Adipocyte (in vitro differentiated cells): Measurements from ENCODE around the gene SLC38A4.

Experiments
- DNase-seq: peaks from one replicate; pipeline ENCODE4 v3.0.0-alpha.2; 2015; ENCODE audit warnings: low read depth
- H3K27me3 ChIP-seq: replicated peaks from 2 replicates; pipeline ENCODE4 v1.7.0; 2013; ENCODE audit warnings: mild to moderate bottlenecking, low read length, moderate library complexity; ENCODE audit not compliant: control insufficient read depth, insufficient read depth
- H3K36me3 ChIP-seq: 2 replicates; pipeline ENCODE4 v1.7.0; 2013; ENCODE audit warnings: low read length, mild to moderate bottlenecking, moderate library complexity; ENCODE audit not compliant: control insufficient read depth, insufficient read depth, severe bottlenecking
- H3K4me1 ChIP-seq: 2 replicates; pipeline ENCODE4 v1.7.0; 2013; ENCODE audit warnings: mild to moderate bottlenecking, low read length, moderate library complexity; ENCODE audit not compliant: control insufficient read depth, insufficient read depth
- H3K4me3 ChIP-seq: 2 replicates; pipeline ENCODE4 v1.7.0; 2013; ENCODE audit warnings: mild to moderate bottlenecking, low read length, moderate library complexity
- H3K9ac ChIP-seq: 2 replicates; pipeline ENCODE4 v1.7.0; 2013; ENCODE audit warnings: mild to moderate bottlenecking, low read length, moderate library complexity
- H3K9me3 ChIP-seq: 2 replicates; pipeline ENCODE4 v1.7.0; 2013; ENCODE audit warnings: mild to moderate bottlenecking, low read length, moderate library complexity; ENCODE audit not compliant: control insufficient read depth

SLC38A4 gene

DNA sequence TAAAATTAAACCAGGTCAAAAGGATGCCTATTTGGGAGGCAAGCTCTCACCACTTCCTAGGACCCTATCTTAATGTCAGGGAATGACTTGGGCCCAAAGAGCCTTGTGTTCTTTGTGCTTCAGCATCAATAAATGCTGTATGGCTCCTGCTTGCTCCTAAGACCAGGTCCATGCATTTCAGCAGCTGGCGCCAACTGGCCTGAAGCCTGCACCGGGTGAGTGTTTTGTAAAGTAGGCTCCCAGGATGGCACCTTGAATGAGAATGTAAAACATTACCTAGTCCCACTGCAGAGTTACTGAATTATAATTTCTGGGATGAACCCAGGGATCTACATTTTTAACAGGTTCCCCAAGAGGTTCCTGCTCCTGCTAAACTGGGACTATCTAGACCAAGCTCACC, 16.1 kb upstream of the SLC38A4 start:
- Histone ChIP-seq H3K9ac (no peak overlapping the region), H3K9me3 (no peaks in the 10 kb centered on the region), H3K27me3 (no peaks in the 10 kb centered on the region), H3K36me3 (no peaks in the 10 kb centered on the region), H3K4me1 (peaks cover 17% of the 10 kb centered on the region), H3K4me3 (no peak overlapping the region)
- no peak for DNase-seq

DNA sequence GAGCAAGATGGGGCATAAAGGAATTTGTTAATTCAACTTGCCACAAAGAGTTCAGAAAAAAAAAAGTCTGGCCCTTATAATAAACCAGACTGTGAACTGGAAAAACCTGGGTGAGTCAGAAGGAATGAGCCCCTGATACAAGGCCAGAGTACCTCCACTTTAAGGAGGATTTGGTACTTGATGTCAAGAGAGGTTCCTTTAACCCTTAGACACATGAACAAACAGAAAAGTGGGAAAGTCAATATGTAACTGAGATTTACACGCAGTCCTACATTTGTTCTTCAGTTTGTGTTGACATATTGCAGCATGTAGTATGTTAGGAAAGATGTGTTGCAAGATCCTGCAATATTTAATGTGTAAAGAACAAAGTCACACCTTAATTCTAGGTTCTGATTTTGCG, 14.2 kb upstream of the SLC38A4 start:
- Histone ChIP-seq H3K4me1 (peaks cover 17% of the 10 kb centered on the region), H3K4me3 (no peak overlapping the region), H3K36me3 (no peaks in the 10 kb centered on the region), H3K9me3 (no peaks in the 10 kb centered on the region), H3K27me3 (no peaks in the 10 kb centered on the region), H3K9ac (no peak overlapping the region)
- no peak for DNase-seq

DNA sequence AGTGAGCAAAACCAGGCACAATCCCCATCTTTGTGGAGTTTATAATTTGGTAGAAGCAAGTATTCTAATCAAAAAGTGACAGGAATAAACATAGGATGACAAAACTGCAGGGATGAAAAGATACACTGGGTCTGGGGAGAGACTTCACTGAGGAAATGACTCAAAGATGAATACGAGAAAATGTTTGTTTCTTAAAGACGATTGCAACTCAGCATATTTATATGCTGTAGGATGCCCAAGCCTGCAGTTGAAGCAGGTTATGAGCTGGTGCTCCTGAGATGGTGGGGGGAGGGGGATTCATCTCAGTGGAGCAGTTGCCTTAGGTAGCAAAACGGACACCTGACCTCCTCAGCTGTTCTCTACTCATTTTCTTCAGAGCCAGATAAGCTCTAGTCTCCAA, 13.4 kb upstream of the SLC38A4 start:
- H3K9ac ChIP-seq = no peak overlapping the region
- no peak for DNase-seq
- peaks cover 14% of the 10 kb centered on the region for H3K4me1 ChIP-seq
- no peaks in the 10 kb centered on the region for H3K9me3 ChIP-seq
- H3K36me3 ChIP-seq = no peaks in the 10 kb centered on the region
- H3K27me3 ChIP-seq = no peaks in the 10 kb centered on the region
- H3K4me3 ChIP-seq = no peak overlapping the region

DNA sequence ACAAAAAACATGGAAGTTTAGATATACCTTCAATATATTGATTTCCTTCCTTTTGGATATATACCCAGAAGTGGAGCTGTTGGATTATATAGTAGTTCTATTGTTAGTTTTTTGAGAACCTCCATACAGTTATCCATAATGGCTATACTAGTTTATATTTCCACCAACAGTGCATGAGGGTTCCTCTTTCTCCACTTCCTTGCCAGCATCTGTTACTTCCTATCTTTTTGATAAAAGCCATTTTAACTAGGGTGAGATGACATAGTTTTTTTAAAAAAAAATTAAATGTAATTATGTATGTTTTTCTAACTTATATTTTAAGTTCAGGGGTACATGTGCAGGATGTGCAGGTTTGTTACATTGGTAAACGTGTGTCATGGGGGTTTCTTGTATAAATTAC, 10.0 kb upstream of the SLC38A4 start:
- DNase-seq = no peak
- no peaks in the 10 kb centered on the region for H3K9me3 ChIP-seq
- no peak overlapping the region for H3K4me3 ChIP-seq
- H3K27me3 ChIP-seq = peaks cover 20% of the 10 kb centered on the region
- H3K36me3 ChIP-seq = no peaks in the 10 kb centered on the region
- peaks cover 9% of the 10 kb centered on the region for H3K4me1 ChIP-seq
- no peak overlapping the region for H3K9ac ChIP-seq

DNA sequence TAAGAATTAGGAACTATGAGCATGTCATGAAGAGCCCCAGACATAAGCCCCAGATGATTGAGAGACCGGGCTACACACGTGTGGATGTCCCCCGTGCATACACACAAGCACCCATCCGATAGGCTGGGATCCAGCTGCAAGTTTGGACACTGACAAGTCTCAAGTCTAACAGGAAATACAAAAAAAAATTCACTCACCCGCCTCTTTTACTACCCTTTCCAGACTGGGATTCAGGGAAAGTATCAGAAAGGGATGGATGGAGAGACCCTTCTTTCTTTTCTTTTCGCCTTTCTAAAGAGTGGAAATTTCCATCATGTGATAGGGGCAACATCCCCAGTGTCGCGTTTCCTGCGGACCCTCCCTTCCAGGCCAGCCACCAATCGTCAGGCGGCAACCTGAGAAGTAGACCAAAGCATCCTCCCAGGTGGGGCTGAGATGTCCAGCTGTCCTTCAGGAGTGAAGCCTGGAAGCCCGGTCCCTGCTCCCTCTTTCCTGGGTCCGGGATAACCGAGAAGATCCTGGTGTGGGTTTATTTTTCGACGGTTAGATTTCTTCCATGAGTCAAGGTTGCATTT, 6.4 kb upstream of the SLC38A4 start:
- H3K9me3 ChIP-seq = no peaks in the 10 kb centered on the region
- H3K9ac ChIP-seq = no peak overlapping the region
- H3K36me3 ChIP-seq = no peaks in the 10 kb centered on the region
- H3K4me1 ChIP-seq = peaks cover 4% of the 10 kb centered on the region
- no peak for DNase-seq
- peaks cover 40% of the 10 kb centered on the region for H3K27me3 ChIP-seq
- H3K4me3 ChIP-seq = peak overlapping the region; percentile 80

DNA sequence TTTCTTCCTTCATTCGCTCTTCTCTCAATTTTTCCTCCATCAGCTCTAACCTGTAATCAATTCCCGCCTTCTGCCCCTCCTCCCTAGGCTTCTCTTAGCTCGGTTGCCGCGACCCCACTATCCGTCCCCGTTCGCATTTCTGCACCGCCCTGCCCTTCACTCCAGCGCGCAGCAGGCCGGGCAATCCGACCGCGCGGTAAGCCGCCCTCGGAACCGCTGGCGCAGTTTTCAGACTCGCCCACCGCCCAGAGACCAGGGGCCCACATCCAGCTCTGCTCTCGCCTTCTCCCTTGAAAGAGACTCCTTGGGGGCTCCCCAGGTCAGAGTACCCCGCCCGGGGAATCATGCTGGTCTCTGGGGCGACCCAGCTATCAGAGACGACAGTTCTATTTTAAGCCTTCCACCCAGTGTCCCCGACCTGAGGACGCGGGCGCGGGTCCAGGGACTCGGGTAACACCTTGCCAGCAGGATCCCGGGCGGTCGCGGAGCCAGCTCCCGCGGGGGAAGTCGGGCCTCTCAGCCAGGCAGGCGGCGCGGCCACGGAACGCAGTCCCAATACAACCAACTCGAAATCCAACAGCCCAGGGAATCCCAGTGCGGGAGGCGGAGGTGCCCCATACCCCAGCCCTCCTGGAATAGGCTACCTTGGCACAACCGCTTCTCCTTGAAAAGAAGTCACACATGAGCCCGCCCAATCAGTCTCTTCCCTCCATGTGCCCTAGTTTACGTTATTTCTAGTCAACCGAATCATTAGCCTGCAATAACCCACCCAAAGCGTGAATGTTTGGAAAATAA, 5.7 kb upstream of the SLC38A4 start:
- DNase-seq = peak; percentile 44
- Histone ChIP-seq H3K4me3 (peak overlapping the region; percentile 80), H3K36me3 (no peaks in the 10 kb centered on the region), H3K9ac (peak overlapping the region; percentile 70), H3K27me3 (peaks cover 40% of the 10 kb centered on the region), H3K4me1 (peaks cover 4% of the 10 kb centered on the region), H3K9me3 (no peaks in the 10 kb centered on the region)

DNA sequence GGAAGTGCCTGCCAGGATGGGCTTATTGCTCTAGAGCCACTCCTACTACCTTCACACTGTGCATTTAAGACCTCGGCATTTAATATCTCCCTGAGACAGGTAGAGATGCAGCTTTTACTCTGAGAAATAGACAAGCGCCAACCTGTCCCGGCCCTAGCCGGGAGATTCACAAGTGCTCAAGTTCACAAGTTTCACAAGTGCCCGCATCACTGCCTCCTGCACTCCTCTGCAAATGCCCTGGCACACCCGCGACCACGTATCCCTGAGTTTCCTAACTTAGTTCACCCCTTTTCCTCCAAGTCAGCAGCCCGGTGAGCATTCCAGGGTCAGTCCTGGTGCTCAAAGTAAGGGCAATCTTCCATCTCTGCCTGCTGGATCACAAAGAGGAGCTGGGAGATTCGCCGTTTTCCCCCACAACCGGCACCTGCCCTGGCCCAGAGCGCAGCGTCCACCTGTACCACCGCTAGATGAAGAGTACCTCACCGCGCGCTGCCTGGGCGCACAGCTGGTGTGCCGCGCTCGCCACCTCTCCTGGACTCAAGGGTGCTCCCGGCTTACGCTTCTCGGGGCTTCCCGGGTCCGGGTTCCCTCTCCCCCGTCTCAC, 5.0 kb upstream of the SLC38A4 start:
- peak overlapping the region; percentile 70 for H3K9ac ChIP-seq
- H3K27me3 ChIP-seq = peaks cover 40% of the 10 kb centered on the region
- peak overlapping the region; percentile 80 for H3K4me3 ChIP-seq
- no peaks in the 10 kb centered on the region for H3K9me3 ChIP-seq
- DNase-seq = peak; percentile 41
- no peaks in the 10 kb centered on the region for H3K36me3 ChIP-seq
- H3K4me1 ChIP-seq = peaks cover 9% of the 10 kb centered on the region

DNA sequence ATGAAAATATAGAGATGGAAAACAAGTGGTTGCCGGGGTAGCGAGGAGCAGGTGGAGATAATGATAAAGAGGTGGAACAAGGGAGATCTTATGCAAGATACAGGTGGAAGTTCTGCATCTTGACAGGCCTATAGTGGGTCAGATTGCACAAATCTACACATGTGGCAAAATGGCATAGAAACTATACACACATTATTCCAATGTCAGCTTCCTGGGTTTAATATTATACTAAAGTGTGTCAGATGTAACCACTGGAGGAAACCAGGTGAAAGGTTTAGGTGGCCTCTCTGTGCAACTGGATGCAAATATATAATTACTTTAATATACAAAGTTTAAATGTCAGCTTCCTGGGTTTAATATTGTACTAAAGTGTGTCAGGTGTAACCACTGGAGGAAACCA, 1.1 kb downstream of the SLC38A4 start:
- Histone ChIP-seq H3K9me3 (no peaks in the 10 kb centered on the region), H3K4me3 (no peak overlapping the region), H3K36me3 (no peaks in the 10 kb centered on the region), H3K4me1 (peaks cover 9% of the 10 kb centered on the region), H3K27me3 (peaks cover 9% of the 10 kb centered on the region), H3K9ac (no peak overlapping the region)
- no peak for DNase-seq

DNA sequence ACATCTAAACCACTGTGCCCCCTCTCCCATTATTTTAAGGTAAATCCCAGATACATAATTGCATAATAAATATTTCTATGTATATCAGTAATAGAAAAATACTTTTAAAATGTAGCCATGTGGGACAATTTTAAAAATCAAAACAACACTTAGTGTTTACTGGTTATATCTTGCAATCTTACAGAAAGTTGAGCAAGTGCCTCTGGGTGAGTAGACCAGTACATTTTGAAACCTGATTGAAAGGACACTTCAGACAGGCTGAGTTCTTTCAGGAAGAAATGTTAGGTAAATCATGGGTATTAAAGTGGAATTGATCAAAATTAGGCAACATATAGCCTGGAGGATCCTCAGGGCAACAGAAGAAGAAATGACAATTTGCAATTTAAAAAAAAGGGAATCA, 7.2 kb downstream of the SLC38A4 start:
- peak overlapping the region; percentile 16 for H3K9ac ChIP-seq
- no peaks in the 10 kb centered on the region for H3K27me3 ChIP-seq
- DNase-seq = peak; percentile 66
- no peaks in the 10 kb centered on the region for H3K36me3 ChIP-seq
- H3K9me3 ChIP-seq = no peaks in the 10 kb centered on the region
- peaks cover 13% of the 10 kb centered on the region for H3K4me1 ChIP-seq
- peak overlapping the region; percentile 28 for H3K4me3 ChIP-seq

DNA sequence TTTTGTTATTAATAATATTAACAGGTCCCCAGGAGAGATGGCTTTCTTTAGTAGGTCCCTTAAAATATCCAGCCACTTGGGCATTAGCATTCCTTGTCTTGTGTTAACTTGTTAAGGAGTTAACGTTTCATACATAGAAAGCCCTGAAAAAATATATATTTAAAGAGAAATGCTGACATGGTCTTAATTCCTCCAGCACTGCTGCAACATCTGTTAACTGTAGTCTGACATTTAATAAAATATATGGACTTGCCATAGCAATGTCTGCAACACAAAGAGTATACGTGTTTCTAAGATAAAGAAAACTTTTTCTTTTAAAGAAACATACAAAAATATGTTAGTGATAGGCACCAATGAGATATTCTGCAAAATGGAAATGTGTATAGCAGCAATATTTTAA, 10.0 kb downstream of the SLC38A4 start:
- H3K4me3 ChIP-seq = no peak overlapping the region
- peaks cover 13% of the 10 kb centered on the region for H3K4me1 ChIP-seq
- no peaks in the 10 kb centered on the region for H3K27me3 ChIP-seq
- H3K9ac ChIP-seq = no peak overlapping the region
- no peaks in the 10 kb centered on the region for H3K9me3 ChIP-seq
- no peak for DNase-seq
- H3K36me3 ChIP-seq = no peaks in the 10 kb centered on the region

DNA sequence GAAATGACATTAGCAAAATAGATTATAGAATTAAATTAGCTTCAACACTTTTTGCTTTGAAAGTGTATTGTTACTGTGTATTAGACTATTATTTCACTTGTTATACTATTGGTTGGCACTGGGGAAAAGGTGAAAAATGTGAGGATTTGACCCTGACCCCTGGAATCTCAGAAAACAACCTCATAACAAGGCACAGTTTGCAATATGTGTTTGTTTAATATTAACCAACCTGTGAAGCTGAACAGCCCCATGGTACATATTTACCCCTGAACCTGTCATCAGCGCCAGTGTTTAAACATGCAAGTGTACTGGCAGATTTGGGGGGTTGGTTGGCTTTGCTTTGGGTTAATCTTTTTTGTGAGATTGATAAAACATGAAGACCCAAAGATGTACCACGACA, 11.7 kb downstream of the SLC38A4 start:
- H3K9ac ChIP-seq = no peak overlapping the region
- H3K36me3 ChIP-seq = no peaks in the 10 kb centered on the region
- H3K4me3 ChIP-seq = no peak overlapping the region
- H3K27me3 ChIP-seq = no peaks in the 10 kb centered on the region
- no peak for DNase-seq
- H3K9me3 ChIP-seq = no peaks in the 10 kb centered on the region
- peaks cover 12% of the 10 kb centered on the region for H3K4me1 ChIP-seq
